ENCODE data around the gene EPHB6.

The EPHB6 gene

GRCh38 chr7:142874409-142874808, 19.5 kb downstream of the EPHB6 start:
- no peak overlapping the region for H3K4me3 ChIP-seq (ENCODE audit: low read length)
- H3K4me1 ChIP-seq (ENCODE audit: control insufficient read depth, low read depth, low read length) = no peaks in the 10 kb centered on the region
- no peak overlapping the region for H3K27ac ChIP-seq (ENCODE audit: low read length)
- no peaks in the 10 kb centered on the region for H3K36me3 ChIP-seq (ENCODE audit: control insufficient read depth, low read depth, low read length)
- H3K9ac ChIP-seq (ENCODE audit: low read length) = no peak overlapping the region
- no peaks in the 10 kb centered on the region for H3K9me3 ChIP-seq (ENCODE audit: control insufficient read depth, low read depth, low read length)
- no peaks in the 10 kb centered on the region for H3K27me3 ChIP-seq (ENCODE audit: control insufficient read depth, insufficient read depth, low read length)

- H3K9ac ChIP-seq (ENCODE audit: low read length) = no peak overlapping the region
- no peaks in the 10 kb centered on the region for H3K27me3 ChIP-seq (ENCODE audit: control insufficient read depth, insufficient read depth, low read length)
- no peak overlapping the region for H3K4me3 ChIP-seq (ENCODE audit: low read length)
- H3K9me3 ChIP-seq (ENCODE audit: control insufficient read depth, low read depth, low read length) = no peaks in the 10 kb centered on the region
- H3K4me1 ChIP-seq (ENCODE audit: control insufficient read depth, low read depth, low read length) = no peaks in the 10 kb centered on the region
- H3K27ac ChIP-seq (ENCODE audit: low read length) = no peak overlapping the region
- no peaks in the 10 kb centered on the region for H3K36me3 ChIP-seq (ENCODE audit: control insufficient read depth, low read depth, low read length)
These were observed 20.0 kb downstream of the EPHB6 start for GRCh38 chr7:142874837-142875236.

- no peaks in the 10 kb centered on the region for H3K4me1 ChIP-seq (ENCODE audit: control insufficient read depth, low read depth, low read length)
- no peaks in the 10 kb centered on the region for H3K27me3 ChIP-seq (ENCODE audit: control insufficient read depth, insufficient read depth, low read length)
- no peaks in the 10 kb centered on the region for H3K9me3 ChIP-seq (ENCODE audit: control insufficient read depth, low read depth, low read length)
These were observed 20.6 kb downstream of the EPHB6 start for GRCh38 chr7:142875456-142875855.

GRCh38 chr7:142876236-142876960, 21.5 kb downstream of the EPHB6 start:
- Histone ChIP-seq H3K9ac (ENCODE audit: low read length) (no peak overlapping the region), H3K4me1 (ENCODE audit: control insufficient read depth, low read depth, low read length) (no peaks in the 10 kb centered on the region), H3K36me3 (ENCODE audit: control insufficient read depth, low read depth, low read length) (no peaks in the 10 kb centered on the region), H3K27me3 (ENCODE audit: control insufficient read depth, insufficient read depth, low read length) (no peaks in the 10 kb centered on the region), H3K4me3 (ENCODE audit: low read length) (no peak overlapping the region), H3K9me3 (ENCODE audit: control insufficient read depth, low read depth, low read length) (no peaks in the 10 kb centered on the region), H3K27ac (ENCODE audit: low read length) (no peak overlapping the region)

More at GRCh38 chr7:142875456-142875855, 20.6 kb downstream of the EPHB6 start:
- Histone ChIP-seq H3K9ac (ENCODE audit: low read length) (no peak overlapping the region), H3K36me3 (ENCODE audit: control insufficient read depth, low read depth, low read length) (no peaks in the 10 kb centered on the region), H3K4me3 (ENCODE audit: low read length) (no peak overlapping the region), H3K27ac (ENCODE audit: low read length) (no peak overlapping the region)

- no peak overlapping the region for H3K4me3 ChIP-seq (ENCODE audit: low read length)
- H3K36me3 ChIP-seq (ENCODE audit: control insufficient read depth, low read depth, low read length) = no peaks in the 10 kb centered on the region
- H3K27ac ChIP-seq (ENCODE audit: low read length) = no peak overlapping the region
- H3K4me1 ChIP-seq (ENCODE audit: control insufficient read depth, low read depth, low read length) = no peaks in the 10 kb centered on the region
- no peaks in the 10 kb centered on the region for H3K9me3 ChIP-seq (ENCODE audit: control insufficient read depth, low read depth, low read length)
- no peak overlapping the region for H3K9ac ChIP-seq (ENCODE audit: low read length)
- H3K27me3 ChIP-seq (ENCODE audit: control insufficient read depth, insufficient read depth, low read length) = no peaks in the 10 kb centered on the region
These were observed 22.4 kb downstream of the EPHB6 start for GRCh38 chr7:142876991-142877910.

GRCh38 chr7:142878315-142878714, 23.4 kb downstream of the EPHB6 start:
- H3K9ac ChIP-seq (ENCODE audit: low read length) = no peak overlapping the region
- H3K9me3 ChIP-seq (ENCODE audit: control insufficient read depth, low read depth, low read length) = no peaks in the 10 kb centered on the region
- H3K27me3 ChIP-seq (ENCODE audit: control insufficient read depth, insufficient read depth, low read length) = no peaks in the 10 kb centered on the region
- H3K4me3 ChIP-seq (ENCODE audit: low read length) = no peak overlapping the region
- H3K36me3 ChIP-seq (ENCODE audit: control insufficient read depth, low read depth, low read length) = no peaks in the 10 kb centered on the region
- H3K4me1 ChIP-seq (ENCODE audit: control insufficient read depth, low read depth, low read length) = no peaks in the 10 kb centered on the region
- no peak overlapping the region for H3K27ac ChIP-seq (ENCODE audit: low read length)

GRCh38 chr7:142879060-142879459, 24.2 kb downstream of the EPHB6 start:
- Histone ChIP-seq H3K4me3 (ENCODE audit: low read length) (no peak overlapping the region), H3K9me3 (ENCODE audit: control insufficient read depth, low read depth, low read length) (no peaks in the 10 kb centered on the region), H3K36me3 (ENCODE audit: control insufficient read depth, low read depth, low read length) (no peaks in the 10 kb centered on the region), H3K4me1 (ENCODE audit: control insufficient read depth, low read depth, low read length) (no peaks in the 10 kb centered on the region), H3K9ac (ENCODE audit: low read length) (no peak overlapping the region), H3K27ac (ENCODE audit: low read length) (no peak overlapping the region), H3K27me3 (ENCODE audit: control insufficient read depth, insufficient read depth, low read length) (no peaks in the 10 kb centered on the region)

- no peaks in the 10 kb centered on the region for H3K27me3 ChIP-seq (ENCODE audit: control insufficient read depth, insufficient read depth, low read length)
- H3K4me3 ChIP-seq (ENCODE audit: low read length) = no peak overlapping the region
- no peak overlapping the region for H3K27ac ChIP-seq (ENCODE audit: low read length)
- no peaks in the 10 kb centered on the region for H3K36me3 ChIP-seq (ENCODE audit: control insufficient read depth, low read depth, low read length)
- H3K9ac ChIP-seq (ENCODE audit: low read length) = no peak overlapping the region
- no peaks in the 10 kb centered on the region for H3K9me3 ChIP-seq (ENCODE audit: control insufficient read depth, low read depth, low read length)
- no peaks in the 10 kb centered on the region for H3K4me1 ChIP-seq (ENCODE audit: control insufficient read depth, low read depth, low read length)
These were observed 26.1 kb downstream of the EPHB6 start for GRCh38 chr7:142880876-142881505.

GRCh38 chr7:142881586-142882337, 26.9 kb downstream of the EPHB6 start:
- no peaks in the 10 kb centered on the region for H3K27me3 ChIP-seq (ENCODE audit: control insufficient read depth, insufficient read depth, low read length)
- no peak overlapping the region for H3K27ac ChIP-seq (ENCODE audit: low read length)
- H3K36me3 ChIP-seq (ENCODE audit: control insufficient read depth, low read depth, low read length) = no peaks in the 10 kb centered on the region
- no peaks in the 10 kb centered on the region for H3K4me1 ChIP-seq (ENCODE audit: control insufficient read depth, low read depth, low read length)
- no peak overlapping the region for H3K4me3 ChIP-seq (ENCODE audit: low read length)
- no peak overlapping the region for H3K9ac ChIP-seq (ENCODE audit: low read length)
- H3K9me3 ChIP-seq (ENCODE audit: control insufficient read depth, low read depth, low read length) = no peaks in the 10 kb centered on the region

- Histone ChIP-seq H3K4me3 (ENCODE audit: low read length) (no peak overlapping the region), H3K36me3 (ENCODE audit: control insufficient read depth, low read depth, low read length) (no peaks in the 10 kb centered on the region), H3K9ac (ENCODE audit: low read length) (no peak overlapping the region), H3K9me3 (ENCODE audit: control insufficient read depth, low read depth, low read length) (no peaks in the 10 kb centered on the region), H3K4me1 (ENCODE audit: control insufficient read depth, low read depth, low read length) (no peaks in the 10 kb centered on the region), H3K27me3 (ENCODE audit: control insufficient read depth, insufficient read depth, low read length) (no peaks in the 10 kb centered on the region), H3K27ac (ENCODE audit: low read length) (no peak overlapping the region)
These were observed 27.4 kb downstream of the EPHB6 start for GRCh38 chr7:142882338-142882678.

GRCh38 chr7:142883145-142883544, 28.3 kb downstream of the EPHB6 start:
- H3K9ac ChIP-seq (ENCODE audit: low read length) = no peak overlapping the region
- no peaks in the 10 kb centered on the region for H3K27me3 ChIP-seq (ENCODE audit: control insufficient read depth, insufficient read depth, low read length)
- no peak overlapping the region for H3K27ac ChIP-seq (ENCODE audit: low read length)
- H3K9me3 ChIP-seq (ENCODE audit: control insufficient read depth, low read depth, low read length) = no peaks in the 10 kb centered on the region
- H3K36me3 ChIP-seq (ENCODE audit: control insufficient read depth, low read depth, low read length) = no peaks in the 10 kb centered on the region
- no peaks in the 10 kb centered on the region for H3K4me1 ChIP-seq (ENCODE audit: control insufficient read depth, low read depth, low read length)
- H3K4me3 ChIP-seq (ENCODE audit: low read length) = no peak overlapping the region

Data from iPS-18a (cell line).